Testis (tissue), 2 donors: ENCODE data around the gene ADPRHL1.

Experiments
- CTCF ChIP-seq, 3 experiments: fragments of 450-650 bp in 2 of 3; fragments of 200-600 bp in 1 of 3; sonication (generic) in 1 of 3; IDR thresholded peaks; one replicate each; pipeline ENCODE4 v1.5.1; 2016 to 2019; ENCODE audit warnings: antibody characterized with exemption in 3 of 3, mild to moderate bottlenecking in 2 of 3, moderate library complexity in 1 of 3
- POLR2A ChIP-seq: fragments of 450-650 bp; IDR thresholded peaks from one replicate; pipeline ENCODE4 v1.6.1; 2017; ENCODE audit warnings: antibody characterized with exemption, mild to moderate bottlenecking, moderate library complexity

GRCh38 chr13:113458253-113459065, 5.2 kb upstream of the ADPRHL1 start:
- TF ChIP-seq CTCF (IDR thresholded peaks at IDR 0.05) (peak; percentile 32 to 42 (median 34)), POLR2A (no peak)
